GM12865 (cell line): ENCODE measurements around the gene PCNX2.

Source experiments
- DNase-seq: peaks from one replicate; pipeline ENCODE4 v3.0.0; 2010; ENCODE audit warnings: low read depth
- H3K4me3 ChIP-seq: 2 replicates; pipeline ENCODE4 v1.5.1; 2011; ENCODE audit warnings: mild to moderate bottlenecking, low read depth, low read length, control low read depth
- CTCF ChIP-seq: IDR thresholded peaks from 2 replicates; pipeline ENCODE4 v1.5.1; 2011; ENCODE audit warnings: low read length, control low read depth, low read depth, inconsistent platforms; ENCODE audit not compliant: insufficient read depth; ENCODE audit errors: missing control alignments

Gene PCNX2

GRCh38 chr1:233245191-233245765 is 50.2 kb downstream of the PCNX2 start:
- no peak for DNase-seq
- no peak for TF ChIP-seq CTCF
- H3K4me3 ChIP-seq = no peak overlapping the region

GRCh38 chr1:233244183-233244582 is 51.3 kb downstream of the PCNX2 start:
- TF ChIP-seq CTCF = no peak
- no peak for DNase-seq
- no peak overlapping the region for H3K4me3 ChIP-seq

- no peak for TF ChIP-seq CTCF
- no peak overlapping the region for H3K4me3 ChIP-seq
- DNase-seq = no peak
Measured at GRCh38 chr1:233242827-233243483, 52.6 kb downstream of the PCNX2 start.

- no peak for TF ChIP-seq CTCF
- DNase-seq = no peak
Measured at GRCh38 chr1:233241759-233242158, 53.8 kb downstream of the PCNX2 start.

GRCh38 chr1:233240829-233241682 is 54.5 kb downstream of the PCNX2 start:
- TF ChIP-seq CTCF = peak; percentile 55

More at GRCh38 chr1:233241759-233242158, 53.8 kb downstream of the PCNX2 start:
- no peak overlapping the region for H3K4me3 ChIP-seq

GRCh38 chr1:233240371-233240770 is 55.2 kb downstream of the PCNX2 start:
- TF ChIP-seq CTCF = no peak
- H3K4me3 ChIP-seq = no peak overlapping the region
- DNase-seq = no peak

More at GRCh38 chr1:233240829-233241682, 54.5 kb downstream of the PCNX2 start:
- H3K4me3 ChIP-seq = no peak overlapping the region
- DNase-seq = peak; percentile 13
